ENCODE results near the gene PRKCA. TPM values are rescaled to one million over a fixed set of nuclear protein-coding genes. Genes with fewer than 3 reads are reported as not detected.
A peak's percentile ranks its signal among the peaks of the same experiment; 100 is the strongest.

The PRKCA gene
- total RNA-seq, 1 donor from 2014 or later = 80.1 TPM

- Mint-ChIP-seq H3K27me3 (ENCODE audit: unreplicated experiment) (no peaks in the 10 kb centered on the region), H3K27ac (ENCODE audit: unreplicated experiment) (peak overlapping the region; percentile 92), H3K36me3 (ENCODE audit: unreplicated experiment) (no peaks in the 10 kb centered on the region), H3K9me3 (ENCODE audit: unreplicated experiment) (no peaks in the 10 kb centered on the region), H3K4me3 (ENCODE audit: unreplicated experiment) (no peak overlapping the region), H3K4me1 (ENCODE audit: unreplicated experiment) (peaks cover 42% of the 10 kb centered on the region)
- DNase-seq (ENCODE audit: extremely low spot score, unreplicated experiment) = no peak
- TF ChIP-seq CTCF (IDR thresholded peaks at IDR 0.05) = no peak
Measured at GRCh38 chr17:66509926-66510325, 207.5 kb downstream of the PRKCA start.

- Mint-ChIP-seq H3K4me1 (ENCODE audit: unreplicated experiment) (peaks cover 42% of the 10 kb centered on the region), H3K27ac (ENCODE audit: unreplicated experiment) (no peak overlapping the region), H3K9me3 (ENCODE audit: unreplicated experiment) (no peaks in the 10 kb centered on the region)
Measured at GRCh38 chr17:66511135-66511534, 208.7 kb downstream of the PRKCA start.

GRCh38 chr17:66514227-66514806, 211.9 kb downstream of the PRKCA start:
- Mint-ChIP-seq H3K4me3 (ENCODE audit: unreplicated experiment) (no peak overlapping the region), H3K27ac (ENCODE audit: unreplicated experiment) (no peak overlapping the region), H3K27me3 (ENCODE audit: unreplicated experiment) (no peaks in the 10 kb centered on the region), H3K36me3 (ENCODE audit: unreplicated experiment) (peaks cover 3% of the 10 kb centered on the region), H3K9me3 (ENCODE audit: unreplicated experiment) (no peaks in the 10 kb centered on the region), H3K4me1 (ENCODE audit: unreplicated experiment) (peaks cover 16% of the 10 kb centered on the region)
- DNase-seq (ENCODE audit: extremely low spot score, unreplicated experiment) = no peak
- TF ChIP-seq CTCF (IDR thresholded peaks at IDR 0.05) = no peak

More at GRCh38 chr17:66511135-66511534, 208.7 kb downstream of the PRKCA start:
- H3K27me3 Mint-ChIP-seq (ENCODE audit: unreplicated experiment) = no peaks in the 10 kb centered on the region
- peaks cover 1% of the 10 kb centered on the region for H3K36me3 Mint-ChIP-seq (ENCODE audit: unreplicated experiment)
- H3K4me3 Mint-ChIP-seq (ENCODE audit: unreplicated experiment) = no peak overlapping the region
- no peak for TF ChIP-seq CTCF (IDR thresholded peaks at IDR 0.05)
- no peak for DNase-seq (ENCODE audit: extremely low spot score, unreplicated experiment)

- Mint-ChIP-seq H3K27me3 (ENCODE audit: unreplicated experiment) (no peaks in the 10 kb centered on the region), H3K4me3 (ENCODE audit: unreplicated experiment) (no peak overlapping the region), H3K4me1 (ENCODE audit: unreplicated experiment) (peaks cover 6% of the 10 kb centered on the region), H3K36me3 (ENCODE audit: unreplicated experiment) (peaks cover 3% of the 10 kb centered on the region), H3K9me3 (ENCODE audit: unreplicated experiment) (no peaks in the 10 kb centered on the region), H3K27ac (ENCODE audit: unreplicated experiment) (no peak overlapping the region)
- DNase-seq (ENCODE audit: extremely low spot score, unreplicated experiment) = no peak
- no peak for TF ChIP-seq CTCF (IDR thresholded peaks at IDR 0.05)
Measured at GRCh38 chr17:66515974-66516373, 213.6 kb downstream of the PRKCA start.

- DNase-seq (ENCODE audit: extremely low spot score, unreplicated experiment) = no peak
- TF ChIP-seq CTCF (IDR thresholded peaks at IDR 0.05) = no peak
- Mint-ChIP-seq H3K9me3 (ENCODE audit: unreplicated experiment) (no peaks in the 10 kb centered on the region), H3K4me1 (ENCODE audit: unreplicated experiment) (peaks cover 14% of the 10 kb centered on the region), H3K27ac (ENCODE audit: unreplicated experiment) (no peak overlapping the region), H3K27me3 (ENCODE audit: unreplicated experiment) (no peaks in the 10 kb centered on the region), H3K4me3 (ENCODE audit: unreplicated experiment) (no peak overlapping the region), H3K36me3 (ENCODE audit: unreplicated experiment) (peaks cover 3% of the 10 kb centered on the region)
Measured at GRCh38 chr17:66517336-66518009, 215.1 kb downstream of the PRKCA start.

Measured in osteocyte (in vitro differentiated cells).